ENCODE results near the gene LBP.
"Not testable (repeated sequence)": the region's sequence is repeated elsewhere in the genome, so short reads cannot be mapped to it uniquely, and the experiment has no call there.

Gene LBP

DNA sequence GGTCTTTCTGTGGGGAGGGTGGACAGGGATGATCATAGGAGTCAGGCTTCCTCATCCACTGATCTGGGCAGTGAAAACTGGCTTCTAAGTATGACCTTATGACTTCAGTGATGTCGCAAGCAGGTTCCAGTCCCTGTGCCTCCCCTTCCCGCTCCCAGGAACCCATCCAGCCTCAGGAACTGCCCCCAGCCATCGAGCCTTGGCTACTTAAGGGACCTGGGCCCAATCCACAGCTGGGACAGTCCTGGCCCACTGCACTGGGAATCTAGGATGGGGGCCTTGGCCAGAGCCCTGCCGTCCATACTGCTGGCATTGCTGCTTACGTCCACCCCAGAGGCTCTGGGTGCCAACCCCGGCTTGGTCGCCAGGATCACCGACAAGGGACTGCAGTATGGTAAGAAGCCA lies at the start of gene LBP:
TSS of gene LBP (plus strand) at position 236 of the 405 bp plus-strand sequence. CDS start at position 271, 35 bp downstream.
- DNase-seq (ENCODE audit: low spot score), result no peak

GRCh38 chr20:38297916-38298674 lies 48.2 kb upstream of the LBP start:
- no peak for DNase-seq (ENCODE audit: low spot score)

- no peak for DNase-seq (ENCODE audit: low spot score)
Observed at GRCh38 chr20:38298768-38299288, 47.5 kb upstream of the LBP start.

DNA sequence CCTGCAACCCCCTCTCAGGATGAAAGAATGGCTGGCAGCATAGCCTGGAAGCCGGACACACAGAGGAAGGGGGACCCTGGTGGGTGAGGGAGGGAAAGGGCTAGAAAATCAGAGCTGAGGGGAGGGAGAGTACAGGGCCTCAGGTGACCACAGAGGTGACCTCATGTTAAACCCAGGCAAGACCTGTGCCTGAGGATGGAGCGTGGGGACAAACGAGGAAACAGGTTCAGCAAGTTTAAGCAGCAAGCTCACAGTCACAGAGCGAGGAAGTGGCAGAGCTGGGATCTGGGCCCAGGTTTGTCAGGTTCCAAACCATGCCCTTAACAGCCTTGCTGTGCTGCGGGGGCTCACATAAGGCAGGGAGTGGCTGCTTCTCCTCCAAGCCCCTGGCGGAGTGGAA lies 46.3 kb upstream of the LBP start:
- DNase-seq (ENCODE audit: low spot score), result no peak

DNA sequence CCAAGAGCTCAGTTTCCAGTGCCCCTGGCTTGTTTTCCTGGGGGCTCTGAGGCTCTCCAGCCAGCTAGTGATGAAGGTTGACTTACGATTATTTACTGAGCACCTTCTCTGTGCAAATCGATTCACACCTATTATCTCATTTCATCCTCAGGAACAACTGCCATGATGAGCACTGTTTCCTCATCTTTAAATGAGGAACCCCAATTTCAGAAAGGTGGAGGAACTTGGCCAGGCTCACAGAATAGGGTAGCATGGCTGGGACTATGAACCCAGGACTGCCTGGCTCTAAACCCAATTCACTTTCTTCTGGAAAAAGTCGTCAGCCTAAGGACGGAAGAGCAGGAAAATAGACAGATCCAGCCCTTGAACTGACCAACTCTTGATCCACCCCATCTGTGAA lies 45.8 kb upstream of the LBP start:
- DNase-seq (ENCODE audit: low spot score), result no peak

DNA sequence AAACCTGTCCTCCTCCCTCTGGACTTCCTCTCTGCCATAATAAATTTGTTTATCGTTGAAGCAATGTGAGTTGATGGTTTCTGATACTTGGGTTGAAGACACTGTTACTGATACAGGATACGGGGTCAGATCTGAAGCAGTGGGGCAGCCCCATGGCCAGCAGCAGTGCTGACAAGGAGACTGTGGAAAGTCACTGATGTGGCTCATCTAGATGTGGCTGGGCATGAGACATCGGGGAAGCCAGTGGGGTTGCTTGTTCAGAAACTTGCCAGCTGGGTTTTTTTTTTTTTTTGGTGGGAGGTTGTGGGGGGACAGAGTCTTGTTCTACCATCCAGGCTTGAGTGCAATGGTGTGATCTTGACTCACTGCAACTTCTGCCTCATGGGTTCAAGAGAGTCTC lies 45.0 kb upstream of the LBP start:
- no peak for DNase-seq (ENCODE audit: low spot score)

GRCh38 chr20:38302786-38303185 lies 43.5 kb upstream of the LBP start:
- DNase-seq (ENCODE audit: low spot score), result no peak

GRCh38 chr20:38303908-38304379 lies 42.3 kb upstream of the LBP start, which contains the start of gene BPI:
Gene BPI (plus strand): TSS chr20:38304156. CDS start chr20:38304224, 68 bp downstream.
- no peak for DNase-seq (ENCODE audit: low spot score)

DNA sequence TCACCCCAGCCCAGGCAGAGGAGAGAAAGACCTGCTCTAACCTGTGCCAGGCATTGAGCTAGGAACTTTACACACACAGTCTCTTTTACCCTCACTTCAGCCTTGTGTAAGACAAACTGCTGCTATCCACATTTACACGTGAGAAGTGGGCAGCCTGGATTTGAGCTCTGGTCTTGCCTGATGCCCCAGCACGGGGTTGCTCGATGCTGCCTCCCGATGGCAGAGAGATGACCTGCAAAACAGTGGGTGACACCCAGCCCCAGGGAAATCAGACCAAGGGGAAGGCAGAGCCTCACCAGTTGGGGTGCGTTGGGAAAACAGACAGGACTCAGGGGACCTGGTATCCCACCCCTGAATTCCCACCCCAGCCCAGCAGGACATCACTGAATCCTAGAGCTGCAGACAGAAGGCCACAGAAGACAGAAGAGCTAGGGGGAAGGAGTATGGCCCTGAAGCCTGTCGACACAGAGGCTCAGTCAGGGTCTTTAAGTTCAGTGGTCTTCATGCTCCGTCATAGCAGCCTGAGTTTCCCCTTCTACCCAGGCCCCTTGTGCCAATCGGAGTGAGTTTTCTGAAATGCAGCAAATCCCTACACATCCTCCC lies 41.3 kb upstream of the LBP start:
- DNase-seq (ENCODE audit: low spot score), result peak; percentile 27

- no peak for DNase-seq (ENCODE audit: low spot score)
Observed at GRCh38 chr20:38305541-38305940, 40.7 kb upstream of the LBP start.

GRCh38 chr20:38306379-38306778 lies 39.9 kb upstream of the LBP start:
- DNase-seq (ENCODE audit: low spot score), result no peak

DNA sequence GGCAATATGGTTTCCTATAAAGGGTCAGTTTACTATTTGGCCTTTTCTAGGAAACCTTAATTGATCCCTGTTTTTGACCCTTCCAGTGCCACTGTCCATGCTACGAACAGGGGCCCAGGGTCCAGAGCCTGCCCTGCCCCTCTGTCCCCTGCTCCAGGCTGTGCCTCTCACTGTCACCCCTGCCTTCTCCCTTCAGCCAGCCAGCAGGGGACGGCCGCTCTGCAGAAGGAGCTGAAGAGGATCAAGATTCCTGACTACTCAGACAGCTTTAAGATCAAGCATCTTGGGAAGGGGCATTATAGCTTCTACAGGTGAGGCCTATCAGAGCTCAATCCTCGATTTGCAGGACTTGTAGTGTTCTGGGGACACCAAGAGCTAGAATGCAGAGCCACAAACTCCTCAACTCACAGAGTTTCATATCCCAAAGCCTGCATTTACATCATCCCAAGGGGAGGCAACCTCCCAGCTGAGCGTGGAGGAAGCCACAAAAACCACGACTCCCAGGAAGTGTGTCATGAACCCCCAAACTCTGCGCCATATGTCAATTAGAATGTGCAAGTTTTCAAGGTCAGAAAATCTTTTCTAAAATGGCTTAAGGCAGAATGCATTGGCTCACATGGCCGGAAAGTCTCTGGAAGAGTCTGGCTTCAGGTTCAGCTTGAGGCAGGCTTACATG lies 38.8 kb upstream of the LBP start:
- no peak for DNase-seq (ENCODE audit: low spot score)

GRCh38 chr20:38308047-38308438 lies 38.2 kb upstream of the LBP start:
- no peak for DNase-seq (ENCODE audit: low spot score)

GRCh38 chr20:38308447-38308846 lies 37.8 kb upstream of the LBP start:
- DNase-seq (ENCODE audit: low spot score), result no peak

DNA sequence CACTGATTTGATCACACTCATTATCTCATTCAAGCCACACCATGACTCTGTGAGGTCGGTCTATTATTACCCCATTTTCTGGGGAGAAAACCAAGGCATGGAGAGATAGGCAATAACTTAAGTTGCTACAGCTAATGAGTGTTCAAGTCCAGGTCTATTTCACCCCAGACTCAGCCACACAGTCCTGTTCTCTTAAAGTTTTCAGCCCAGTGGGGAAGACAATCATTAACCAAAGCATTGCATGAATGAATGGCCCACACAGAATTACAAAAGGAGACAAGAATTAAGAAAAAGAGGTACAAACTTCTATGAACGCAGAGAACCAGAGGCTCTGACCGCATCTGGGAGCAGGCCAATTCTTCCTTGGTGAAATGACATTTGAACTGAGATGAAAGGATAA lies 35.2 kb upstream of the LBP start:
- DNase-seq (ENCODE audit: low spot score), result no peak

DNA sequence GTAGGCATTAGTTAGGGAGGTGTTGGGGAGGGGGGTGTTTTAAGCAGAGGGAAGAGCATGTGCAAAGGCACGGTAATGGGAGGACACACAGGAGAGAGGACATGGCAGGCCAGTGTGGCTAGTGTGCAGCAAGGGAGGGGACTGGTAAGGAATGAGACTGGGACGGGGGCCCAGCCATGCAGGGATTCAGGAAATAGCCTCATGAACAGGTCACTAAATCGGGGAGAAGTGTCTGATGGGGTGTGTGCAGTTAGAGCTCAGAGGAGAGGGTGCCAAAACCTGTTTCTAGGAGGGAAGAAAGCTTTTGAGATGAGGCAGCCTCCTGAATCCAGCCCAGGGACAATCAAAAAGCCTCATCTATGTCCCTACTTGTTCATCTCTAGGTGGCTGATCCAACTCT lies 34.8 kb upstream of the LBP start:
- DNase-seq (ENCODE audit: low spot score), result no peak

GRCh38 chr20:38313676-38314075 lies 32.6 kb upstream of the LBP start:
- no peak for DNase-seq (ENCODE audit: low spot score)

GRCh38 chr20:38314350-38314749 lies 31.9 kb upstream of the LBP start:
- DNase-seq (ENCODE audit: low spot score), result not testable (repeated sequence)

- no peak for DNase-seq (ENCODE audit: low spot score)
Observed at GRCh38 chr20:38315290-38315966, 30.9 kb upstream of the LBP start.

DNA sequence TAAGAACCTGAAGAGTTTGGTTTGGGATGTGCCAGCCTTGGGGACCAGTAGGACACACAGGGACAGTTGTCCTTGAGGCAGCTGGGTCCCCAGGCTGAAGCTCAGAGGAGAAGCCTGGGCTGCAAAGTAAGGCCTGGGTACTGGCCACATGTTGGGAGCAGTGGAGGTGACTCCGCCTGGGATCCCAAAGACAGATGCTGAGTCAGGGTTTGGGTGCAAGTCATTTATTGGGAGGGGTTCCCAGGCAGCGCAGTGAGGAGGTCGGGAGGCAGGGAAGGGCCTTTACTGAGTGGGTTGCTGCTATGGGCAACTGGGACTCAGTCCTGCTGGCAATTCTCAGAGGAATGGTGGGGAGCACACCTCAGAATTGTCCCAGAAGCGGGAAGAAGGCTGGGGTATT lies 29.9 kb upstream of the LBP start:
- DNase-seq (ENCODE audit: low spot score), result no peak

DNA sequence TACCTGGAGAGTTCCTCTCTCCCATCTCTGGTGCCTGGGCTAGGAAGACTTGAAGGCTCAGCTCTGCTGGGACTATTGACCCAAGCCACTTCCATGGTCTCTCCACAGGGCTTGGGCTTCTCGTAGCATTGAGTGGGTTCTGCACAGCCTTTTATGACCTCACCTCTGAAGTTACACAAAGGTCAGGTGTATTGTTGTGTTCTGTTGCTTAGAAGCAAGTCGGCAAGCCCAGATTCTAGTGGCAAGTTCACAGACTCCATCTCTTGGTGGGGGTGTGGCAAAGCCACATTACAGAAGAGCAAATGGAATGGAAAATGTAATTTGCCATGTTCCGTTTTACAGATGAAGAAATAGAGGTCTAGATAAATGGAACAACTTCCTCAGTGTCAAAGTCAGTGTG lies 28.9 kb upstream of the LBP start:
- no peak for DNase-seq (ENCODE audit: low spot score)

GRCh38 chr20:38320221-38320620 lies 26.1 kb upstream of the LBP start:
- no peak for DNase-seq (ENCODE audit: low spot score)
